GM18498 (cell line): Measurements from ENCODE around the gene CEP350.
"Not testable (repeated sequence)": the region's sequence is repeated elsewhere in the genome, so short reads cannot be mapped to it uniquely, and the experiment has no call there.

Experiments
- ATAC-seq: cut with Tn5 transposase; IDR thresholded peaks from one replicate; pipeline ENCODE4 v1.9.1; 2021; ENCODE audit warnings: mild to moderate bottlenecking, moderate library complexity; ENCODE audit not compliant: unreplicated experiment

CEP350 gene

DNA sequence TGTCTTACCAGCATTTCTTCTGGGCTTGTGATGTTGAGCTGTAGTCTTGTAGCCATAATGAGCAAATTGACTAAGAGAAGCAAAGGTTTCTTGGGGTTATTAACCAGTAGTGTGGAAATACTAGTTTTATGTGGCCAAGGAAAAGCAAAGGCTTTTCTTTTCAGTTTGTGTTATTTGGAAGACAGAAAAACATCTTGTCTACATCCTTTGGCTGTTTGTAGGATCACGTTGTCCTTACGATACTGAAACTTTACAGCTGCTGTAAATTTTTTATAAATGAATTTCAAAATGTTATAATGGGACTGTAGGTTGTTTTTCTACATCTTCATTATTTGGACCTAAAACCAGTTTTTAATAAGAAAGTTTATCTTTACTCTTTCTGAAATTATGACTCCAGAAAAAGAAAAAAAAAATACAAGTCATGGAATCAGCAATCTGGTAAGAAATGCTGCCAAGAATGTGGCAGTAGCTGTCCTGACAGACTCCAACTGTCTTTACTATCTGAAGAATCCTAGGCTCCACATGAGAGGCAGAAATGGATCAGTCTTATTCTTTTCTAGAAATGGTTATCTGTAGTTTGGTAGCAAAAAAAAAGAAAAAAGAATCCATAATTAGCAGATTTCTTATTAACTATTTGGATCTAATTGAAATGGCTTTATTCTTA is 158.5 kb downstream of the CEP350 start:
- no peak for ATAC-seq

DNA sequence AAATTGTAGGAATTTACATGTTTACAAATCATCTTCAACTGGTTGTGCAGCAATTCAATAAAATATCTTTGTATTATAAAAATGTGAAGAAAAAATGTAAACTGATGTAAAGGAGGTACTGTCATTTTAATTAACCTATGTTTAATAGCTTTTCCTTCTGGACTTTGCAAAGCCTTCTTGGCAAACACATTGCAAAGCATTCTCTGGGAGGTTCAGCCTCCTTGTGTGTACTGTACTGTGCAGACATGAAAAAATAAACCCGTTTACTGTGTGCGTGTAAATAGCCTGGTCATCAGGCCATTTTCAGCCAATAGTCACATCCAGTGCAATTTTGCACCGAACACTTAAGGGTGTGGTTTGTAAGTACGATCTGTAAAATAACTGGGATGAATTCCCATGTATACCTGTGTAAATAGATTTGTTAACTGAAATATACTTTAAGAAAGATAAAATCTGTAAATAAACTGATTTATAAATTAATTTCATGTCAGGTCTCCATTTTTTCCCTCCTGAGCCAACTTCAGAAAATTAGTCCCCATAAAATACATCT is 159.9 kb downstream of the CEP350 start:
- ATAC-seq: no peak

DNA sequence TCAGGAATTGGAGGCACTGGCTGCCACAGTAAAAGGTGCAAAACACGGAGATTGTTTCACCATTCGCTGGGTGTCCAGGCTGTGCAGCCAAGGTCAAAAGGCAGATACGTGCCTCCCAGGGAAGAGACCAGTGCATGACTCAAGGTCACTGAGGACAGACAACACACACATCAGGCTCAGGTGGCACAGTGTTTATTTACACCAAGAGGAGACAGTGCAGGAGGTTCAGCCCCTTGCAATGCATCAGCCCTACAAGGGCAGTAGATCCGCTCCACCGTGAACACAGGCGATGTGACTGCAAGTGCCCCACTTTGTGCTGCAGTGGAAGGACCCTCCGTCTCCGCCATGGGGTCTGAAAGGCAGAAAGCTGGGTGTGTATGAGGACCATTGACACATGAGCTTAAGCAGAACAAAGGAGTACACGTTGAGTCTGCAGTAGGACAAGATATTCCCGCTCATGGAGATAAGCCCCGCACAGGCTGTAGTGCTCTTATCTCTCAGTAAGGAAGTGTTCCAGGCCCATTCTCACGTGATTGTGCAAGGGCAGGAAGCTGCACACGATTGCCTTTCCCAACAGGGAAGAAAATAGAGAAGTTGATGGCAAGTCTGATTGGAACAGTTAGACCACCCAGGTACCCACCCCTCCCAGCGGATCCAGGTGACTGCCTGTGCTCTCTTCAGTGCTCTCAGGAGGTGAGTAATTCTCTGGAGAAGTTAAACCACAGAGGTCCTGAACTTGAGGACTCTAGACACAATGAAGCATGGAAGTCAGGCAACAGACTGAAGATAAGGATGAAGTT is 162.6 kb downstream of the CEP350 start:
- no peak for ATAC-seq

DNA sequence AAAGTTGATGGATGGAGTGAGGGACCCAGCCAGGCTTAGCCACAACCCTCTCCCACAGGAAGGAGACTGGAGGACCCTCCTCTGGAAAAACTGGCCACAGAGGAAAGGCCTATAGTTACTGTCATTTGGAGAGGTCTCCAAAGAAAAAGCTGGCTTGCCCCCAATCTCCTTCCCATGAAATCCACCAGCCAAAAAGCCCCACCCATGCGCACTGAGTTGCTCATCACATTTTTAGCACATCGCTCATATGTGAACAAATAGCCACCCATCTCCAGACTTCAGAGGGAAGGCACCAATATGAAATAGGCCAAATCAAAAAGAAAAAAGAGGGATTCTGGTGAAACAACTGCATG is 163.1 kb downstream of the CEP350 start:
- no peak for ATAC-seq

DNA sequence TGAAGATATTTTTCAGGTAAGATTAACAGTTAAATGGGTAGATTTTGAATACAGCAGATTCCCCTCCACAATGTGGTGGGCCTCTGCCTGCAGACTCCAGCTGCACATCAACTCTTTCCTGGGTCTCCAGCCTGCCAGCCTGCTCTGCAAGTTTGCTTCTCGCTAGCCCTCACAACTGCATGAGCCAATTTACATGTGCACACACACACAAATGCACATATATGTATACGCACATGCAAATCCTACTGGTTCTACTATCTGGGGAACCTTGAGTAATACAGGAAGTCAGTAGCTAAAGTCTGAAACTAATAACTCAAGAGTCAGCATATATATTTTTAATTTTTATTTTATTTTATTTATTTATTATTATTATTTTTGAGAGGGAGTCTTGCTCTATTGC is 165.2 kb downstream of the CEP350 start:
- ATAC-seq: no peak

DNA sequence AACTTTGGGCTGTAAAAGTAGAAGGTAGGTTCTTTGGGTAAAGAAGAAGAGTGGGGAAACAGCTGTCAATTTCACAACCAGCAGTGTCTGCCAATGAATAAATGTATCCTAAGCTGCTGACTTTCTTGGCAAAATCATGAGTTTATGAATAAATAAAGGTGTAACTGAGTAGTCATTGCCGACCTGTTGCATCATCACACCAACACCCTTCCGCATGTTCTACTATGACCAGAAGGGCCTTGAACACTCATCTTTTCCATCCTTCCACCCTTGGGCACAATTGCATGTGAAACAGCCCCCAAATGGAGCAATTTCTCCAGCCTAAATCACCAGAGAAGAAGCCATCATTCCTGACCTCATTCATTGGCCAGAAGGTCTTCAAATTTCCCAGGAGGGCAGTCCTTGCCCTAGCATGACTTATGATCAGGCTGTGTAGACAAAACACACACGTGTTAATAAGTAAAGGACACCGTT is 168.9 kb downstream of the CEP350 start:
- ATAC-seq: no peak

DNA sequence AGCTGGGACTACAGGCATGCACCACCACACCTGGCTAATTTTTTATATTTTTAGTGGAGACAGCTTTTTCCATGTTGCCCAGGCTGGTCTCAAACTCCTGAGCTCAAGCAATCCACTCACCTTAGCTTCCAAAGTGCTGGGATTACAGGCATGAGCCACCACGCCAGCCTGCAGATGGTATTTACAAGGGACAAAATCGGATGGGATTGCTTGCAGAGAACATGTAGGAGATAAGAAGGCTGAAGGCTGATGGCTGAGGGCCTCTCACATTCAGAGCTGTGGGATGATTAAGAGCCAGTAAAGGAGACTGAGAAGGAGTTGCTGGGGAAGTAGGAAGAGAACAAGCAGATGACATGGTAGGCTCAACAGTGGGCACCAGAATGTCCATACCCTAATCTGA is 176.0 kb downstream of the CEP350 start:
- no peak for ATAC-seq

DNA sequence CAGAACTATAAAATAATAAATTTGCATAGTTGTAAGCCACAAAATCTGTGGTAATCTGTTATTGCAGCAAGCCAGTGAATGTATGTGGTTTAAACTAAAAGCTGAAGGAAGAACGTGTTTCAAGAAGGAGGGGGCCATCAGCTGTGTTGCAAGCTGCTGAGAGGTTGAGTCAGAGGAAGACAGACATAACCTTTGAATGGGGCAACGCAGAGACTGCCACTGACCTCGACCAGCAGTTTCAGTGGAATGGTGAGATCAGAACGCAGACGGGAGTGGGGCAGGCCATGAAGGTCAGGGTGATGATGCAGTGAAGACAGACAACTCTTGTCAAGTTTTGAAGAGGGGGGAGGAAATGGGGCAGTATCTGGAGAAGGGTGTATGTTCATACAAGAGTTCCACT is 176.9 kb downstream of the CEP350 start:
- ATAC-seq: no peak

DNA sequence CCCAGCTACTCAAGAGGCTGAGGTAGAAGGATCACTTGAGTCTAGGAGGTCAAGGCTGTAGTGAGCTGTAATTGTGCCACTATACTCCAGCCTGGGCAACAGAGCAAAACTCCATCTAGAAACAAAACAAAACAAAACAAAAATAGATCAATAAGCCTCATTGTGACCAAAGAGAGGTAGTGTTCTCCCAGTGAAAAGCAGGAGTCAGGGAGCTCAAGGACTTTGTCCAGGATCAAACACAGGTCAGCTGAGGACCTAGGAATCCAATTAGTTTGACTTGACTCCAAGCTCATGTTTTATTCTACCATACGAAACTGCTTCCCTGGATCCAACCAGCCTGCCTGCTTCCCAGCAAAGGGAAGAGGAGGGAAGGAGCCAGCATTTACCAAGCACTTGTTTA is 178.6 kb downstream of the CEP350 start:
- ATAC-seq: no peak

DNA sequence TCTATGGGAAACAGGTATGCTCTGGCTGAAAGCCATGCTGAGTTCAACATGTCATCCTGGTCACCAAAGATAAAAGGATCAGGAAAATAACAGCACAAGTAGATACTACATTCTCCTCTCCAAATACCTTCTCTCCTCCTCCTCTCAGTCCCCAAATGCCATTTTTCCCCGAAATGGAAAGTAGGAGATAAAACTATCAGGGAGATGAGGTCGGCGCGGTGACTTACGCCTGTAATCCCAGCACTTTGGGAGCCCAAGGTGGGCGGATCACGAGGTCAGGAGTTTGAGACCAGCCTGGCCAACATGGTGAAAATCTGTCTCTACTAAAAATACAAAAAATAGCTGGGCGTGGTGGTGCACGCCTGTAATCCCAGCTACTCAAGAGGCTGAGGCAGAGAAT is 179.1 kb downstream of the CEP350 start:
- not testable (repeated sequence) for ATAC-seq

DNA sequence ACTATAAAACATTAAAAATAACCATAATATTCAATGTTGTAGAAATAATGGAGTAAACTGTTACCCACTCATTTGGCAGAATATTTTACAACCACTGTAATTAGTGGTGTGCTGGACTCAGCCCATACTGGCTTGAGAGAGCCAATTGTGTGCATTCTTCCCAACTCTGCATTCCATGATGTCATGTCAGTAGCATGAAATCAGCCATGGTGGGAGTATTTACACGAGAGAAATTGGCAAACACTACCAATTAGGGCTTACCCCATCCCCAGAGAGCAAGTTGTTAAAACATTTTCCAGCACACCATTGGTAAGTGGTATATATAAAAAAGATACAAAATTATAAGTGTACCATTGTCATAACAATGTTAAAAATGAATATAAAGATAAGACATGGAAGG is 180.9 kb downstream of the CEP350 start:
- ATAC-seq: no peak

DNA sequence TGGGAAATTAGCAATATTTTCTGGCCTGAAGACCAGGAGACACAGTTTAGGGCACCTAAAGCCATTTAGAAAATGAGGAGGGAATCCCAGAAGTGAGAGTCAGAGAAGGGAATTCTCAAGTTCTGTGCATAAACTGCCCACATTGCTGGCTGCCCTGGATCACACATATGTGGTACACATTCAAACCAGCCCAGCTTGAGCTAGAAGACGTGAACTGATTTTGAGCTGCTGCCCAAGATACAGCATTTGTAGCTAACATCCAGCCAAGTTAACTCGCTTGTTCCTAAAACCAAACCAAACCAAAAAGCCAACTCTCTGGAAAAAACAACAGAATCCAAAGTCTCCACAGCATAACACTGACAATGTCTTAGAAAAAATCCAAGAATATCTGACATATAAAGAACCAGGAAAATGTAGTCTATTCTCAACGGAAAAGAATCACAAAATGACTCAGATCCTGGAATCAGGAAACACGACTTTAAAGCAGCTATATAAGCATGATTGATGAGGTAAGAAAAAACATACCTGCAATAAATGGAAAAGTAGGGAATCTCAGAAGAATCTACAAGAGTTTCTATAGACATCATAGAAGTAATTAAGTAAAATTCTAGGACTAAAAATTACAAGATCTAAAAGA is 181.8 kb downstream of the CEP350 start:
- ATAC-seq: no peak

DNA sequence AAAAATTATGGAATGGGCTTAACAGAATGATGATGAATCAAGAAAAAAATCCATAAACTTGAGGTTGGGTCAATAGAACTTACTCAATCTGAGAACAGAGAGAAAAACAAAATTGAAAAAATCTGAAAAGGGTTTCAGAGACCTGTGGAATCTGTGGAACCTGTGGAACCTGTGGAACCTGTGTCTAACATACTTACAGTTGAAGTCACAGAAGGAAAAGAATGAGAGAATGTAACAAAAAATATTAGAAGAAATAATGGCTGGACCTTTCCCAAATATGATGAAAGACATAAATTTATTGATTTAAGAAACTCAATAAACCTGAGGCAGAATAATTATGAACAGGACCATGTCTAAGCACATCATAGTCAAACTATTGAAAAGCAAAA is 182.4 kb downstream of the CEP350 start:
- no peak for ATAC-seq

DNA sequence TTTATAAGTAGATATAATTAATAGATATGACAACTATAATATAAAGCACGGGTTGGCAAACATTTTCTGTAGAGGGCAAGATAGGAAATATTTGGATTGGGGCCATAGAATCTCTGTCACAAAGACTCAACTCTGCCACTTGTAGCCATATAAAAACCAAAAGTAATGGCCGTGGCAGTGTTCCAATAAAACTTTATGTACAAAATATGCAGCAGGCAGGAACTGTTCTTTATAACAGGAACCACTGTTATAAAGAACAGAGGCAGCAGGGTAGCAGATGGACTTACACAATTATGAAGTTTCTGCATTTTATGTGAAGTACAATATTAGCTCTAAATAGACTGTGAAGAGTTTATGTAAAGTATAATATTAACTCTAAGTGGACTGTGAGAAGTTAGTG is 183.2 kb downstream of the CEP350 start:
- ATAC-seq: no peak

DNA sequence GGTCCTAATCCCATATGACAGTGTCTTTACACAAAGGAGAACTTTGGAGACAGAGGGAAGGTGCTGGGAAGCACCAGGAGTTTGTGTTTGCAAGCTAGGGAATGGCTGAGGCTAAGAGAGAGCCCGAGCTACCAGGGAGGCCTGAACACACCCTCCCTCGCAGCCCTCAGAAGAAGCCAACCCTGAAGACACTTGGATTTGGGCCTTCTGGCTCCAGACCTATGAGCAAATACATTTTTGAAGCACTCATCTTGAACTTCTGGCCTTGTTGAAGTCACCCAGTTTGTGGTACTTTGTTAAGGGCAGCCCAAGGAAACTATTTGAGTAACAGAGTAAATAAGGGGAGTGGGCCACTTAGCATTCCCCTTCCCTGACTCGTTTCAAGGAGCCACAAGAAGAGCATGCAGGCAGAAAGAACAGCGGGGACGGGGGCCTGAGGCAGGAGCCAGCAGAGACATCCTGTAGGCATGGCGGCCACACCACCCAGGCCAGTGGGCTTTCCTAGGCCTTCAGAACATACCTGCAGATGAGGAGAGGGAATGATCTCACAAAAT is 186.8 kb downstream of the CEP350 start:
- ATAC-seq: no peak

DNA sequence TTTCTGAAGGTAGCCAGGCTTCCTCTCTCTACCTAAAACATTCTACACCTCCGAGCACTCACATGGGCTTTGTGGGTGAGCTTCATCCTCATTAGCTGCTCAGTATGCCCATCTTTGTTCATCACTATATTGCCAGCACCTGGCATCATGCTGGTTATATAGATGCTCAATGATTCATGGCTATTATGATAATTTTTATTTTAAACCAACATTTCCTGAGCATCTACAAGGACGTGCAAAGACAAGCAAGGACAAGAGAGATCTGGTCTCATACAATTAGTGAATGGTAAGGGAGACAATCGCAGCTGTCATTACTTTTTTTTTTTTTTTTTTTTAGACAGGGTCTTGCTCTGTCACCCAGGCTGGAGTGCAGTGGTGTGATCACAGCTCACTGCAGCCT is 188.7 kb downstream of the CEP350 start:
- ATAC-seq: no peak

DNA sequence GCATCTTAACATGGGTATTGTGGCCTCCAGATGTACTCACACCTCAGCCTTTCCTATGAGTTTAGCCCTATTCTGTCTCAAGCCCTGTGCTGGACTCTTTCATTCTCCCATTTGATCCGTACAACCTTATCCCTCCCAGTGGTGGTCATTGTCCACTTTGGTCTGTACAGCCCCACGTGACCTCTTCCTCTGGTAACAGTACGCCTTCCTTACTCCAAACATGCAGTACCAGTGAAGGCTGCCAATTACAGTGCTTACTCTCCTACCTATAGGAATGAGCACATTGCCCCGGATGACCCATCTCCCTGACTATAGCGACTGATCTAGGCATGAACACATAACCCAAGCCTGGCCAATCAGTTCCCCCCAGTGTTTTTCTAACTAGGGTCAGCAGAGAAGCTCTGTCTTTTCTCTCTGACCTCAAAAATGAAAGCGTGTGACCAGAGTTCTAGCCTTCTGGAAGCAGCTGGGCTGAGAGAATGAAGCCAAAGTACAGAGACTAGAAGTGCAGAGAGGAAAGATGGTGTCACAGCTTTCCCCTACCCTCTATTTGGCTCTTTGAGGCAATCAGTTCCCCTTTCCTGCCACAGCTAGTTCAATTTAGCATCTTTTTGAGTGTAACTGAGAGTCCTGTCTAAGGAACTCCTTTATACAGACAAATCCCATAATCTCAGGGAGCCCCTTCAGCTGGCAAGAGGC is 190.2 kb downstream of the CEP350 start:
- ATAC-seq: no peak

DNA sequence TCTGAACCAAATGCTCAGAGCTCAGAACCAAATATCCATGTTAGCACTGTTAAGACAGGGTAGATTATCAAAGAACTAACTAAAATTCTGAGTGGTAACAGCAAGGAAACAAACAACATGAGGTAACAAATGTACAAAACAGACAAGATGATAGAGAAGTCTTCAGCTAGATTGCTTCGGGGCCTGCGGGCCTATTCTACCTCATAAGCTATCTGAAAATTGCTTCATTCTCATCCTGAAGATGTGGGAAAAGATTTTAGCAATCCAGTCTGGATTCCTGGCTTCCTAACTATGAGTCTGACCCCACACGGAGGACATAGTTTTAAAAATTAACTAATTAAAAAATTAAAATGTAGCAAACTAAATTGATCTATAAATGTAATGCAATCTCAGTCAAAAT is 190.8 kb downstream of the CEP350 start:
- ATAC-seq: no peak

DNA sequence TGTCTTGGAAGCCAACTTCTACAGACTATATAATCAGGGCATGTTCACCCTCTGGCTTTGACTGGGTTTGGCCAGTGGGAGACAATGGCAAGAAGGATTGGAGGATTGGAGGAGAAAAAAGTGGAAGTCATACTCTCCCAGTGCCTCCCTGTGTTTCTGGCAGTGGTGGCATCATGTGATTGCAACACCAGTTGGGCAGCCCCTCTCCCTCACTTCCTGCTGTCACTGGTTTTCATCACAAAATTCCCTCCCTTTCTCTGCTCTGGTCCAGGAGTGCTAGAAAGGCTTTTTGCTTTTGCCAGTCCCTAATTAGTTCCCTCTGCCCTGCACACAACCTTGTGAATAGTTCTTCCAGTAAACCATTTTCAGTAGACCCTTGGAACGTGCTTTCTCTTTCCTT is 196.4 kb downstream of the CEP350 start:
- ATAC-seq: no peak

DNA sequence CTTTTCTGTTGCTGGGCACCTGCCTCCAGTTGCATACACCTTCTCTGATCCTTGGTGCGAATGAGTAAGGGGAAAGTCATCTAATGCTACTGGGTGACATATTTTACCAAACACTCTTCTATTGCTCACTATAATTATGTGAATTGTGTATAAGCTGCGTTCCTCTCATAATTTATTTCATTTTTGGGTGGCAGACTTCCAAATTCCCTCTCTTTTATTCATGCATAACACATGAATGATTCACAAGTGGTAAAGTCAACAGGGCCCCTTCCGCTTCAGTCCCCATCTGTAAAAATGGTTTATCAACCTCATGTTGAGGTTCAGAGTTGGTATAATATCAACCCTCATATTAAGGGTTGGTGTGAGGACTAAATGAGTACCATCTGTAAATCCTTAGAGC is 196.9 kb downstream of the CEP350 start:
- no peak for ATAC-seq

DNA sequence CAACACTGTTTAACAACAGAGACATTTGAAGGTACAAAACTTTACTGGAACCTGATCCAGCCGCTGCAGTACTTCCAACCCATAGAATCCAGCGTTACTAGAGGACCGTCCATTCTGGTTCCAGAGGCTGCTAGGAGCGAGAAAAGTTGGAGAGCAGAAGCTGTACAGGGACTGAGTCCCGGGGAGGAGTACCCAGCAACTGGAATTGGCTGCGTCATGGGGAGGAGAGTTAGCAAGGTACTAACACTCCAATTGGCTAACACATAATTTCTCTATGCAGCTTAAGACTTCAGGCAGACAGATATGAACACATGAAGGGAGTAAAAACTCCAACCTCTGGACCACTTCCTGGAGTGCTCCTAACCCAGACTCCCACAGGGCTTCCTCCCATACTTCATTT is 198.0 kb downstream of the CEP350 start:
- ATAC-seq: no peak
